ENCODE measurements around the gene ARHGAP22. TPM values are rescaled to one million over a fixed set of nuclear protein-coding genes. Genes with fewer than 3 reads are reported as not detected.

ARHGAP22 gene
- polyA plus RNA-seq, 1 of the 3 experiments (the other 2 are of a cell fraction): 12.4 TPM

GRCh38 chr10:48493083-48493871 is 111.6 kb downstream of the ARHGAP22 start:
- WGBS (ENCODE audit: low lambda C conversion rate): 97% methylated on average over 9 of the region's 16 CpGs
- no peak overlapping the region for H3K27ac ChIP-seq (ENCODE audit: low read depth in 2 of 2, low read length in 1 of 2)
- no peak overlapping the region for H3K4me3 ChIP-seq (ENCODE audit: low read depth in 2 of 2, low read length in 1 of 2)
- peaks cover 76% of the 10 kb centered on the region for H3K79me2 ChIP-seq (ENCODE audit: insufficient read depth)
- H3K4me2 ChIP-seq: no peak overlapping the region
- no peaks in the 10 kb centered on the region for H3K9me2 ChIP-seq
- peak; percentile 73 for DNase-seq
- H3K36me3 ChIP-seq (replicated peaks in 1 of 2; ENCODE audit: control insufficient read depth in 1 of 2, insufficient read depth in 2 of 2, low read length in 1 of 2): no peaks in the 10 kb centered on the region
- H3K4me1 ChIP-seq (ENCODE audit: control insufficient read depth in 1 of 2, insufficient read depth in 2 of 2, low read depth in 1 of 2, low read length in 1 of 2): peaks cover 17 to 20% of the 10 kb centered on the region in 2 experiments; a peak in 2 of 4 replicates
- no peak overlapping the region for H2AFZ ChIP-seq (ENCODE audit: low read depth)
- H3K9me3 ChIP-seq: no peaks in the 10 kb centered on the region
- no peak for TF ChIP-seq USF2 (IDR thresholded peaks at IDR 0.05; ENCODE audit: borderline replicate concordance, low read depth, low read length)
- no peak for TF ChIP-seq POLR2AphosphoS5 (IDR thresholded peaks at IDR 0.05; ENCODE audit: low read depth, low read length)
- peak in 1 of 2 experiments; percentile 12; a peak in 1 of 4 replicates for TF ChIP-seq EP300 (IDR thresholded peaks at IDR 0.05; ENCODE audit: borderline replicate concordance in 1 of 2, low read depth in 1 of 2, low read length in 1 of 2)
- no peak for TF ChIP-seq TAF1 (IDR thresholded peaks at IDR 0.05; ENCODE audit: borderline replicate concordance, low read depth, low read length)
- 0 out of 2 replicates have a peak, but pooled peaks have one; percentile 19 for TF ChIP-seq MXI1 (IDR thresholded peaks at IDR 0.05; ENCODE audit: low read depth, low read length)
- TF ChIP-seq EZH2phosphoT487 (IDR thresholded peaks at IDR 0.05; ENCODE audit: borderline replicate concordance, low read depth): no peak
- no peak for TF ChIP-seq JUND (IDR thresholded peaks at IDR 0.05)
- TF ChIP-seq TCF12 (IDR thresholded peaks at IDR 0.05): no peak
- TF ChIP-seq, protein P1, sequence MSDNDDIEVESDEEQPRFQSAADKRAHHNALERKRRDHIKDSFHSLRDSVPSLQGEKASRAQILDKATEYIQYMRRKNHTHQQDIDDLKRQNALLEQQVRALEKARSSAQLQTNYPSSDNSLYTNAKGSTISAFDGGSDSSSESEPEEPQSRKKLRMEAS (IDR thresholded peaks at IDR 0.05; ENCODE audit: low read depth): no peak
- peak; percentile 38; the same call in 1 of the 2 replicates for TF ChIP-seq RCOR1 (IDR thresholded peaks at IDR 0.05; ENCODE audit: low read length)
- POLR2A ChIA-PET: no interaction called here
- H3F3A ChIP-seq (replicated peaks; ENCODE audit: insufficient read depth): peaks cover 4% of the 10 kb centered on the region
- H3K9ac ChIP-seq: no peak overlapping the region
- CTCF ChIA-PET: interaction anchor here (2.0 kb wide), 1 partner anchor 163 kb away, joined by 7 read pairs; no protein-coding TSS in a partner anchor
- H4K20me1 ChIP-seq (ENCODE audit: insufficient read depth): peaks cover 31% of the 10 kb centered on the region
- no peaks in the 10 kb centered on the region for H3K27me3 ChIP-seq (ENCODE audit: insufficient read depth)

DNA sequence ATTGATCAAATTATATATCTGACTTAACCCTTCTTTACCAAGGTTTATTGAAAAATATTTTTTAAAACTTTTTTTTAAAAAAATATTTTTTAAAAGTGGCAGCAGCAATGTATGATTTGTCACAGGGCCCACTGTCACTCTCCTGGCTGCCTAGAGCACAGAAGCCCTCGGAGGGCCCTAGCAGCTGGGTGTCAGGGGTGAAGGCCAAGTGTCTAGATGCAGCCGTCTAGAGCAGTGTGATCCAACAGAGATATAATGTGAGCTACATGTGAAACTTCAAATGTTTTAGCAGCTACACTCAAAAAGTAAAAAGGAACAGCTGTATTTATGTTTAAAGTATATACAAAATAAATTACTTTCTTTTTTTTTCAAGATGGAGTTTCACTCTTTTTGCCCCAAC is 112.7 kb downstream of the ARHGAP22 start:
- peaks cover 23% of the 10 kb centered on the region for H4K20me1 ChIP-seq (ENCODE audit: insufficient read depth)
- POLR2A ChIA-PET: no interaction called here
- CTCF ChIA-PET: interaction anchor here (2.0 kb wide), 1 partner anchor 164 kb away, joined by 7 read pairs; no protein-coding TSS in a partner anchor
- H3K4me1 ChIP-seq (ENCODE audit: control insufficient read depth in 1 of 2, insufficient read depth in 2 of 2, low read depth in 1 of 2, low read length in 1 of 2): peaks cover 6 to 18% of the 10 kb centered on the region in 2 experiments; a peak in 2 of 4 replicates
- no peak overlapping the region for H3K4me3 ChIP-seq (ENCODE audit: low read depth in 2 of 2, low read length in 1 of 2)
- H3F3A ChIP-seq (replicated peaks; ENCODE audit: insufficient read depth): no peaks in the 10 kb centered on the region
- no peaks in the 10 kb centered on the region for H3K27me3 ChIP-seq (ENCODE audit: insufficient read depth)
- peaks cover 75% of the 10 kb centered on the region for H3K79me2 ChIP-seq (ENCODE audit: insufficient read depth)
- peaks cover 0 to 5% of the 10 kb centered on the region in 2 experiments for H3K36me3 ChIP-seq (replicated peaks in 1 of 2; ENCODE audit: control insufficient read depth in 1 of 2, insufficient read depth in 2 of 2, low read length in 1 of 2)
- no peak overlapping the region for H3K27ac ChIP-seq (ENCODE audit: low read depth in 2 of 2, low read length in 1 of 2)
- no peak overlapping the region for H2AFZ ChIP-seq (ENCODE audit: low read depth)
- H3K9me2 ChIP-seq: no peaks in the 10 kb centered on the region
- H3K9ac ChIP-seq: no peak overlapping the region
- no peak for DNase-seq
- TF ChIP-seq NRF1 (IDR thresholded peaks at IDR 0.05; ENCODE audit: low read depth, low read length) (no peak), SIN3A (IDR thresholded peaks at IDR 0.05; ENCODE audit: borderline replicate concordance, low read depth, low read length) (no peak), MXI1 (IDR thresholded peaks at IDR 0.05; ENCODE audit: low read depth, low read length) (no peak), REST (IDR thresholded peaks at IDR 0.05; ENCODE audit: low read depth, low read length) (no peak), TAF1 (IDR thresholded peaks at IDR 0.05; ENCODE audit: borderline replicate concordance, low read depth, low read length) (no peak), FOXM1 (IDR thresholded peaks at IDR 0.05; ENCODE audit: low read depth) (no peak)
- TF ChIP-seq, protein P1 (IDR thresholded peaks at IDR 0.05; ENCODE audit: low read depth): no peak
- 88% methylated on average over 2 of the region's 2 CpGs for WGBS (ENCODE audit: low lambda C conversion rate)
- H3K4me2 ChIP-seq: no peak overlapping the region
- H3K9me3 ChIP-seq: no peaks in the 10 kb centered on the region
